Neural cell (in vitro differentiated cells): ENCODE measurements around the gene SLC43A3. TPM values are rescaled to one million over a fixed set of nuclear protein-coding genes. Genes with fewer than 3 reads are reported as not detected.

Source experiments
- H2AFZ ChIP-seq: fragments of 200-600, 300-800 bp; sonication (generic), shearing (Covaris generic); 2 replicates; pipeline ENCODE4 v1.6.0; 2014; ENCODE audit warnings: low read depth, mild to moderate bottlenecking, antibody characterized with exemption, low read length, moderate library complexity
- H3F3A ChIP-seq: fragments of 200-600 bp; shearing (Covaris generic); 2 replicates; pipeline ENCODE4 v1.6.1; 2016; ENCODE audit warnings: mild to moderate bottlenecking, moderate library complexity, mixed read lengths, antibody characterized with exemption, low read length; ENCODE audit not compliant: insufficient read depth, poor library complexity, severe bottlenecking
- H3K27ac ChIP-seq: fragments of 200-600, 300-800 bp; sonication (generic), shearing (Covaris generic); 2 replicates; pipeline ENCODE4 v1.5.1; 2014; ENCODE audit warnings: mild to moderate bottlenecking, low read length, moderate library complexity
- H3K27me3 ChIP-seq: fragments of 300-800, 200-600 bp; sonication (generic), shearing (Covaris generic); 2 replicates; pipeline ENCODE4 v1.6.0; 2014; ENCODE audit warnings: mild to moderate bottlenecking, low read depth, low read length, moderate library complexity; ENCODE audit not compliant: insufficient read depth
- H3K36me3 ChIP-seq: fragments of 300-800, 200-600 bp; sonication (generic), shearing (Covaris generic); 2 replicates; pipeline ENCODE4 v1.5.1; 2014; ENCODE audit warnings: mild to moderate bottlenecking, antibody characterized with exemption, low read length, moderate library complexity; ENCODE audit not compliant: insufficient read depth
- H3K4me2 ChIP-seq: fragments of 300-800, 200-600 bp; sonication (generic), shearing (Covaris generic); 2 replicates; pipeline ENCODE4 v1.6.0; 2014; ENCODE audit warnings: mild to moderate bottlenecking, low read length
- H3K4me3 ChIP-seq: fragments of 300-800, 200-600 bp; sonication (generic), shearing (Covaris generic); 2 replicates; pipeline ENCODE4 v1.5.1; 2014; ENCODE audit warnings: mild to moderate bottlenecking, low read length, moderate library complexity
- H3K79me2 ChIP-seq: fragments of 200-600 bp; shearing (Covaris generic); replicated peaks from 2 replicates; pipeline ENCODE4 v1.6.0; 2014; ENCODE audit warnings: mild to moderate bottlenecking, low read length, moderate library complexity; ENCODE audit not compliant: insufficient read depth
- H3K9ac ChIP-seq: fragments of 300-800, 200-600 bp; sonication (generic), shearing (Covaris generic); 2 replicates; pipeline ENCODE4 v1.6.1; 2016; ENCODE audit warnings: mild to moderate bottlenecking, low read length, mixed read lengths
- H3K9me2 ChIP-seq: fragments of 200-600 bp; shearing (Covaris generic); 2 replicates; pipeline ENCODE4 v1.6.1; 2016; ENCODE audit warnings: mild to moderate bottlenecking, low read length, mixed read lengths; ENCODE audit not compliant: insufficient read depth
- H3K9me3 ChIP-seq: fragments of 200-600, 300-800 bp; sonication (generic), shearing (Covaris generic); 2 replicates; pipeline ENCODE4 v1.6.1; 2016; ENCODE audit warnings: mild to moderate bottlenecking, mixed run types, low read length, moderate library complexity, mixed read lengths
- H4K20me1 ChIP-seq: fragments of 200-600 bp; shearing (Covaris generic); 2 replicates; pipeline ENCODE4 v1.6.1; 2016; ENCODE audit warnings: mild to moderate bottlenecking, mixed run types; ENCODE audit not compliant: insufficient read depth
- CTCF ChIP-seq: fragments of 450-650 bp; IDR thresholded peaks from 2 replicates; pipeline ENCODE4 v1.5.1; 2014; ENCODE audit warnings: antibody characterized with exemption, mild to moderate bottlenecking, moderate library complexity; ENCODE audit not compliant: poor library complexity, severe bottlenecking
- EP300 ChIP-seq: fragments of 450-650 bp; conservative IDR thresholded peaks from 2 replicates; pipeline ENCODE4 v1.6.1; 2014; ENCODE audit warnings: antibody characterized with exemption, mild to moderate bottlenecking, moderate library complexity; ENCODE audit not compliant: poor library complexity, severe bottlenecking
- EZH2 ChIP-seq: fragments of 200-600, 300-800 bp; shearing (Covaris generic), sonication (generic); IDR thresholded peaks from 2 replicates; pipeline ENCODE4 v1.6.1; 2014; ENCODE audit warnings: antibody characterized with exemption, low read length, borderline replicate concordance, mild to moderate bottlenecking; ENCODE audit not compliant: insufficient read depth, poor library complexity, severe bottlenecking
- MXI1 ChIP-seq: fragments of 450-650 bp; conservative IDR thresholded peaks from 2 replicates; pipeline ENCODE4 v1.6.1; 2014; ENCODE audit warnings: antibody characterized with exemption, mild to moderate bottlenecking; ENCODE audit not compliant: poor library complexity, severe bottlenecking
- POLR2AphosphoS5 ChIP-seq: IDR thresholded peaks from 2 replicates; pipeline ENCODE4 v1.6.1; 2012
- RAD21 ChIP-seq: fragments of 450-650 bp; conservative IDR thresholded peaks from 2 replicates; pipeline ENCODE4 v1.6.1; 2014; ENCODE audit warnings: antibody characterized with exemption, mild to moderate bottlenecking, moderate library complexity
- REST ChIP-seq: IDR thresholded peaks from 2 replicates; pipeline ENCODE4 v1.6.1; 2012; ENCODE audit warnings: borderline replicate concordance
- SMC3 ChIP-seq: fragments of 450-650 bp; conservative IDR thresholded peaks from 2 replicates; pipeline ENCODE4 v1.6.1; 2014; ENCODE audit warnings: antibody characterized with exemption, mild to moderate bottlenecking, moderate library complexity; ENCODE audit not compliant: poor library complexity
- TAF1 ChIP-seq: IDR thresholded peaks from 2 replicates; pipeline ENCODE4 v1.6.1; 2012; ENCODE audit warnings: low read depth
- polyA plus RNA-seq: library from polyadenylated mRNA; depleted of rRNA; stranded (reverse); fragments of >200 nt; gene quantifications from 2 replicates; pipeline ENCODE4 v1.2.3, GENCODE V29; 2014

SLC43A3 gene
- polyA plus RNA-seq, 1 donor from 2014 or later: 0.33 TPM

GRCh38 chr11:57364851-57365660, 61.9 kb downstream of the SLC43A3 start:
- no peaks in the 10 kb centered on the region for H3F3A ChIP-seq
- no peak overlapping the region for H3K4me3 ChIP-seq
- no peaks in the 10 kb centered on the region for H3K9me3 ChIP-seq
- H3K36me3 ChIP-seq: no peaks in the 10 kb centered on the region
- H3K27ac ChIP-seq: no peak overlapping the region
- no peak overlapping the region for H2AFZ ChIP-seq
- no peaks in the 10 kb centered on the region for H3K79me2 ChIP-seq
- H4K20me1 ChIP-seq: no peaks in the 10 kb centered on the region
- H3K9me2 ChIP-seq: no peaks in the 10 kb centered on the region
- no peaks in the 10 kb centered on the region for H3K27me3 ChIP-seq
- H3K9ac ChIP-seq: no peak overlapping the region
- TF ChIP-seq REST: no peak
- TF ChIP-seq MXI1: no peak
- TF ChIP-seq CTCF: no peak
- no peak for TF ChIP-seq RAD21
- no peak for TF ChIP-seq TAF1
- TF ChIP-seq SMC3: no peak
- no peak for TF ChIP-seq EP300
- no peak for TF ChIP-seq POLR2AphosphoS5
- TF ChIP-seq EZH2: no peak
- H3K4me2 ChIP-seq: no peak overlapping the region

- no peaks in the 10 kb centered on the region for H3K36me3 ChIP-seq
- H2AFZ ChIP-seq: no peak overlapping the region
- H3K27me3 ChIP-seq: no peaks in the 10 kb centered on the region
- no peaks in the 10 kb centered on the region for H3K9me2 ChIP-seq
- H3K4me2 ChIP-seq: no peak overlapping the region
- no peak overlapping the region for H3K9ac ChIP-seq
- H4K20me1 ChIP-seq: no peaks in the 10 kb centered on the region
- no peak overlapping the region for H3K27ac ChIP-seq
- H3K4me3 ChIP-seq: no peak overlapping the region
- no peak for TF ChIP-seq EZH2
- TF ChIP-seq CTCF: no peak
- no peak for TF ChIP-seq RAD21
- no peak for TF ChIP-seq REST
- no peak for TF ChIP-seq SMC3
- TF ChIP-seq MXI1: no peak
- no peaks in the 10 kb centered on the region for H3K79me2 ChIP-seq
- no peaks in the 10 kb centered on the region for H3F3A ChIP-seq
- H3K9me3 ChIP-seq: no peaks in the 10 kb centered on the region
Measured at GRCh38 chr11:57363131-57364080, 63.5 kb downstream of the SLC43A3 start.
